Activated T-cell treated with anti-CD3 and anti-CD28 coated beads for 24 hours (primary cell): Measurements from ENCODE around the gene IFNL3.
A peak's percentile ranks its signal among the peaks of the same experiment; 100 is the strongest.
"Not testable (repeated sequence)": the region's sequence is repeated elsewhere in the genome, so short reads cannot be mapped to it uniquely, and the experiment has no call there.

Source experiments
- DNase-seq: peaks from one replicate; pipeline ENCODE4 v3.0.0-alpha.2; 2020; ENCODE audit warnings: low read depth

IFNL3 gene

DNA sequence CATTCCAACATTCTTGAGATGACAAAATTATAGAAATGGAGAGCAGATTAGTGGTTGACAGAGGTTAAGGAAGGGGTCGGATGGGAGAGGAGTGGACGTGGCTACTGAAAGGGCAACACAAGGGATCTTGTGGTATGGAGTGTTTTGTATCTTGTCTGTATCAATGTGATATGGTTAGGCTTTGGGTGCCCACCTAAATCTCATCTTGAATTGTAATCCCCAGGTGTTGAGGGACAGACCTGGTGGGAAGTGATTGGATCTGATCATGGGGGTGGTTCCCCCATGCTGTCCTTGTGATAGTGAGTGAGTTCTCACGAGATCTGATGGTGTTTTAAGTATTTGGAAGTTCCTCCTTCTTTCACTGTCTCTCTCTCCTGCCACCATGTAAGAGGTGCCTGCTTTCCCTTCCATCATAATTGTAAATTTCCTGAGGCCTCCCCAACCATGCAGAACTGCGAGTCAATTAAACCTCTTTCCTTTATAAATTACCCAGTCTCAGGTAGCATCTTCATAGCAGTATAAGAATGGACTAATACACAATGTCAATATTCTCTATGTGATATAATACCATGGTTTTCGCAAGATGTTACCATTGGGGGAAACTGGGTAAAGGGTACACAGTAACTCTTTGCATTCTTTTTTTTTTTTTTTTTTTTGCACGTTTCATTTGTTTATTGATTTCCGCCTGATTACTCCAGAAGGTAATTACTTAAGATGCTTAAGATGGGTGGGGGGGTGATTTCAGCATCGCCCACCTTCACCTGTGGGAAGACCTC lies 8.8 kb upstream of the IFNL3 start:
- DNase-seq: no peak

DNA sequence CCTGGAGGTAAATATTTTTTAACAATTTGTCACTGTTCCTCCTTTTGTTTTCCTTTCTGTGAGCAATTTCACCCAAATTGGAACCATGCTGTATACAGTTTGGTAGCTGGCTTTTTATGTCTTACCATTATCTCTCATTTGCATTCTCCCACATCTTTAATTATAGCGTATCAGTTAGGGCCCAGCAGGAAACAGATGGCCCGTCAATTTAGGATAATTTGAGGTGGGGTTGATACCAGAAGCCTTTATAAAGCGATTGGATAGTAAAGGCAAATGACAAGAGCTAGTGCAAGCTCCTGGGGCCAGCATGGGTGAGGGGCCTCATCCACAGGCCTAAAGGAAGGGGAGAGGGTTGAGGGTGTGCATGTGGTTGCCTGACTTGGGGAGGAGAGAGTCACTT lies 7.7 kb upstream of the IFNL3 start:
- no peak for DNase-seq

DNA sequence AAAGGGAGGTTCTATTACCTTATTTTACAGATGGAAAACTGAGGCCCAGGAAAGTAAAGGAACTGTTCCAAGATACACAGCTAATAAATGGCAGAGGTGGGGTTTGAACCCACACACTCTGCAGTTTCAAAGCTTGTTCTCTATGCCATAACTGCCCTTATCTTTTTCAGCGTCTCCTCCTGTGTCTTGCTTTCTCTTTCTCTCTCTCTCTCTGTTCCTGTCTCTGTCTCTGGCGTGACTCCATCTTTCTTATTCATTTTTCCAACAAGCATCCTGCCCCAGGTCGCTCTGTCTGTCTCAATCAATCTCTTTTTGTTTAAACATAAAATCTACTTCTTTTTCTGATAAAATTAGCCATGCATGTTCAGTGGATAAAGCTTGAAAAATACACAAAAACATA lies 7.0 kb upstream of the IFNL3 start:
- DNase-seq: no peak

DNA sequence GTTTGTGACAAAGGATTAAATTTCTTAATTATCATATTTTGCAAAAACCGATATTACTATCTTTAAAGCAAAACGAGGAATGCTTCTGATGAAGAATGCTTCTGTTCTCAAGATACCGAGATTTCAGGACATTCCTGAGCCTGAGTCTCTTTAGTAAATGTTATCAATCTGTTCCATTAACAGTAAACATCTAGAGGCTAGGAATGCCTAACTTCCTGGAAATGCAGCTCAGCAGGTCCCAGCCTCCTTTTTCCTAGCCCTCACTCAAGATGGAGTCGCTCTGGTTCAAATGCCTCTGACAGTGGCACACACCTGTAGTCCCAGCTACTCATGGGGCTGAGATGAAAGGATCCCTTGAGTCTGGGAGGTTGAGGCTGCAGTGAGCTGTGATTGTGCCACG lies 6.3 kb upstream of the IFNL3 start:
- DNase-seq: no peak

DNA sequence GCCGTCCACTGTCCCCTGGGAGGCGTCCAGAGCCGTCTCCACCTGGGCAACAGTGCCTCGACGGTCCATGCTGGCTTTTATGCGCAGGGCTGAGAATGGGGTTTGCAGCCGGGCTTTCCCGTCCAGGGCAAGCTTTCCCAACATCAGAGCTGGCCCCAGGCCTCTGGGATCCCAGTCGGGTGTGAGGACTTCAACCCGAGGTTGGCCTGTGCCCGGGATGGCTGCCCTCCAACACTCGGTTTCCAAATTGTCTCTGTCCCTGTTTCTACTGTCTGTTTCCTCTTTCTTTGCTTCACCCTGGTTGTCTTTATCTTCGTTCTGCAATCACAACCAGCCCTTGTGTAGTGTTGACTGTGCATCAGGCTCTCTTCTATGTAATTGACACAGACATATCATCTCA lies 4.0 kb upstream of the IFNL3 start, which contains the start of gene IFNL4:
IFNL4 (minus strand) TSS at position 51 of the 400 bp plus-strand sequence.
- DNase-seq: no peak

DNA sequence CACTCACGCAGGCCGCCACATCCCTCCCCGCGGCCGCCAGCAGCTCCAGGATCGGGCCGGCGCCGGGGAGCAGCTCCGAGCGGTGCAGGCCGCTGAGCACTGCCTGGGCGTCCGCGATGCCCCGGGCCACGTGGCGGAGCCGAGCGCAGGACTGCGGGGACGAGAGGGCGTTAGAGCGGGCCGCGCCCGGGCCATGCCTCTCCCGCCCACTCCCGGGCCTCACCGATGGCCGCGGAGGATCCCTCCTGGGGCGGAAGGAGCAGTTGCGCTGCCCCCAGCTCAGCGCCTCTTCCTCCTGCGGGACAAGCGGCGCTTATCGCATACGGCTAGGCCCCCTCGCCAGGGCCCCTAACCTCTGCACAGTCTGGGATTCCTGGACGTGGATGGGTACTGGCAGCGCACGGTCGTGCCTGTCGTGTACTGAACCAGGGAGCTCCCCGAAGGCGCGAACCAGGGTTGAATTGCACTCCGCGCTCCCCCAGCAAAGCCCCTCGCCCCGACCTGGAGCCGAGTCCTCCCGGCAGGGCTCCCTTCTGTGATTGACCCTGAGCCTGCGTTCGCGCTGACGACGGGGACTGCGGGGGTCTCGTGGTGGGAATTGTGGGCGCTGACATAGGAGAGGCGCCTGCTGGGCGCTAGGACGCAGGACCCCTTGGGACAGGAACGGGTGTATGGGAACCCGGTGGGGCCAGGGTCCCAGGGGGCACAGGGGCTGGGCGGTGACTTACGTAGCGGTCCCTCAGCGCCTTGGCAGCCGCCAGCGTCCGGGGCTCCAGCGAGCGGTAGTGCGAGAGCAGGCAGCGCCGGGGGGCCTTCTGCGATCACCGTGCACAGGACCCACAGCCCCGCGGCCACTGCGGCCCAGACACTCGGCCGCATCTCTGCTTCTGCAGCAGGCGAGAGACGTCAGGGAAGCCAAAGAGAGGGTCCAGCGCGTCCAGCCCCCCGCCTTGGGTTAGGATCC lies 3.2 kb upstream of the IFNL3 start:
- no peak for DNase-seq

DNA sequence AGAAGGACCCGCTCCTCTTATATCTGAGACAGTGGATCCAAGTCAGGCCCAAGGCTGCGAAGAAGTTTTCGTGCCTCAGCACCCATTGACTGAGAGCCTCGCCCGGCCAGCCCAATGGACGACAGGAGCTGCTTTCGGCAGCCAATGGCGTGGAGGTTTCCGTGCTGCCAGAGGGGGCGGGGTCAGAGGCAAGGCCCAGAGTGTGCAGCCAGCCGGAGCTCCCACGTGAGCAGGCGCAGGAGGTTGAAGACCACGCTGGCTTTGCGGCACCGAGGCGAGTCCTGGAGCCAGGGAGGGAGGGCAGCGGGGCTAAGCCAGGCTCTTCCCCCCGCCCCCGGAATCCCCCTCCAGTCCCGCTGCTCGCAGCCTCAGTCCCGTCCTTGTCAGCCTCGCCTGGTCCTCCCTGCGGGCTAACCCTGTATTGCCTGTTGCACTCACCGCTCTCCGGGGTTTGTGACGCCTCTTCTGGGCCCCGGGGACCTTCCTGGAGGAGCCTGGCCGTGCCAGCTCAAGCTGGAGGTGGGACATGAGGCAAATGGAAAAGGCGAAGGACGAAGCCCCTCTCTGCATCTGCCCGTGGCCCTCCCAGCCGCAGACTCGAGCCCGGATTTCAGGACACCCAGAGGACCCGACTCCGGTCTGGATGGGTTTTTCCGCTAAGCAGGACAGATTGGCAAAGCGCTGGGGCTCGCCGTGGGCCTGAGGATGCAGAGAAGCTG lies 2.3 kb upstream of the IFNL3 start:
- DNase-seq: peak; percentile 19

DNA sequence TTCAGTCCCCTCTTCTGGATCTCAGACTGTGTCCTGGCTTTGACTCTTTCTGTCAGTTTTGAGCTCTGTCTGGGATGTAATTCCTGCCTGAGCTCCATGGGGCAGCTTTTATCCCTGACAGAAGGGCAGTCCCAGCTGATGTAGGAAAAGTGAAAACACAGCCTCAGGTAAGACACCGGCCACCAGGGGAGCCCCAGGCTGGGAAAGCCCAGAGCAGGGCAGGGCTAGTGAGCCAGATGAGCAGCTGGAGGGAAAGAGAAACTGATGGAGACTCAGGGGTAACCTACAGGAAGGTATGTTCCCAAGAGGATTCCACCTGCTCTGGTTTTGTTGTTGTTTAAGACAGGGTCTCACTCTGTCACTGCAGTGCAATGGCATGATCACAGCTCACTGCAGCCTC lies 360 bp upstream of the IFNL3 start:
- DNase-seq: not testable (repeated sequence)

DNA sequence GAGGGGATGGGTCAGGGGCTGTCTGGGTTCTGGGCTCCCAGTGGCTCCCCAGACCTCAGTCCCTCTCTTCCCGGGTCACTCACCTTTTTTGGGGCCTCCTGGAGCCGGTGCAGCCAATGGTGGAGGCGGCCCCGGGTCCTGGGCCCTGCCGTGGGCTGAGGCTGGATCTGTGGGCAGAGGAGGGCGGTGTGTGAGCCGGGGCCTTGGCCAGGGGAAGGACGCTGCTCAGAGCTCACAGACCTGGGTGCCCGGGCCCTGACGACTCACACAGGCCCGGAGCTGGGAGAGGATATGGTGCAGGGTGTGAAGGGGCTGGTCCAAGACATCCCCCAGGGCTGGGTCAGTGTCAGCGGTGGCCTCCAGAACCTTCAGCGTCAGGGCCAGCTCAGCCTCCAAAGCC lies 1.1 kb downstream of the IFNL3 start:
- DNase-seq: not testable (repeated sequence)

DNA sequence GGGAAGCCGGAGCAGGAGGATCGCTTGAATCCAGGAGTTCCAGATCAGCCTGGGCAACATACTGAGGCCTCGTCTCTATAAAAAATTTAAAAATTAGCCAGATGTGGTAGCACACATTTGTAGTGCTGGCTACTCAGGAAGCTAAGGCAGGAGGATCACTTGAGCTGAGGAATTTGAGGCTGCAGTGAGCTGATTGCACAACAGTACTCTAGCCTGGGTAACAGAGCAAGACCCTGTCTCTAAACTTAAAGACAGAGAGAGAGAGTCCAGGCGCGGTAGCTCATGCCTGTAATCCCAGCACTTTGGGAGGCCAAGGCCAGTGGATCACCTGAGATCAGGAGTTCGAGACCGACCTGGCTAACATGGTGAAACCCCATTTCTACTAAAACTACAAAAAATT lies 4.4 kb downstream of the IFNL3 start:
- no peak for DNase-seq

DNA sequence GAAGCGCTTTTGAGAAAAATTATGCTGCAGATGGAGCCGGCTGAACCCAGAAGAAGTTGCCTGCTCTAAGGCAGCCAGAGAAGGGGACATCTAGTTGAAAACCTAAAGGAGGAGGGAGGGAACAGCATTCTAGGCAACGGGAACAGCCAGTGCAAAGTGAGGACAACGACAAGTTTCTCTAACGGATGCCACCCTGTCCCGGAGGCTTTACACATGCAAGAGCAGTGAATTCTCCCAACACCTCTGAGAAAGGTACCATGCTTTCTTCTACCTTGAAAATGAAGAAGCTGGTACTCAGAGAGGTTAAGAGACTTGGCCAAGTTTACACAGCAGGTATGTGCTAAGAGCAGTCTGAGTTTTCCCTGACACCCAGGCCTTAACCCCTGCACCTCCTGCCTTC lies 5.9 kb downstream of the IFNL3 start:
- no peak for DNase-seq

DNA sequence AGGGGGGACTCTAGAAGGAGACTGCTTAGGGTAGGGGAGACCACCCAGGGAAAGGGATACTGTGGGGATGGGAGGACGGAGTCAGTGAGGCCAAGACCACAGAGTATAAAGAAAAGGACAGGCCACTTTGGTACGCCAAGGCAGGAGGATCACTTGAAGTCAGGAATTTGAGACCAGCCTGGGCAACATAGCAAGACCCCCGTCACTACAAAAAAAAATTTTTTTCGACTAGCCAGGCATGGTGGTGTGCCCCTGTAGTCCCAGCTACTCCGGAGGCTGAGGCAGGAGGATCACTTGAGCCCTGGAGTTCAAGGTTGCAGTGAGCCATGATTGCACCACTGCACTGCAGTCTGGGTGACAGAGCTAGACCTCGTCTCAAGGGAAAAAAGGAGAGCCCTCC lies 6.6 kb downstream of the IFNL3 start:
- no peak for DNase-seq

DNA sequence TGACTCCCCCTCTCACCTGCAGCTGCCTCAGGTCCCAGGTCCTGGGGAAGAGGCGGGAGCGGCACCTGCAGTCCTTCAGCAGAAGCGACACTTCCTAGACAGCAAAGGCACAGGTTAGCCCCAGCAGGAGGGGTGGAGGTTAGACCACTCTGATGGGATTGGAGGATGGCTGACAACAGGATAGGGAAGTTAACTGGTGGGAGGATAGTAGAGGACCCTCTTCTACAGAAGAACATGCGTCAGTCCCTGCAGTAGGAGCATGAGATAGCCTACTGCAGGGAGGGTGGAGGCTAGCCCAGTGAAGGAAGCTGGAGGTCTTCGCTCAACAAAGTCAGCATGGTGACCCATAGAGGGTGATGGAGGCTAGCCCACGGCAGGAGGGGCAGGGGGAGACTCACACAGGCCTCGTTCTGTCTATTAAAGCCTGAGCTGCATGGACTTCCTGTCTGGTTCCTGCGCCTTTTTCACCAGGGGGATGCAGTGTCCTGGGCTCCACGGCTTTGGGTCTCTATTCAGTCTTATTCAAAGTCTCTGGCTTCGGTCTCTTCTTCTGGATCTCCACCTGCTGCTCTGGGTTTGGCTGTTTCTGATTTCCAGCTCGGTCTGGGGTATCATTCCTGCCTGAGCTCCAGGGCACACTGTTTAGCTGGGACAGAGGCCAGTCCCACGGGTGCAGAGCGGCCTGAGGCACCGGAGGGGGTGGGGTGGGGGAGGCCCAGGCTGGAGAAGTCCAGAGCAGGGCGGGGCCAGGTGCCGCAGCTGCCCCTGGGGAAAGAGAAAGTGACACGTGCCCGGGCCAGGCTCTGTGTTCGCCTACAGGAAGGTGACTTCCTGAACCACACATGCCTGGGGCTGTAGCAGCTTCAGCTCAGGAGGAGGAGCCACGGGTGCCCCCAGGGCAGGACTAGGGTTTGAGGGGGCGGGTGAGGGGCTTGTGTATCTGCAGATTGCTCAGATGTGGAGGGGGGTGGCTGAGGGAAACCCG lies 7.3 kb downstream of the IFNL3 start:
- DNase-seq: peak; percentile 27

DNA sequence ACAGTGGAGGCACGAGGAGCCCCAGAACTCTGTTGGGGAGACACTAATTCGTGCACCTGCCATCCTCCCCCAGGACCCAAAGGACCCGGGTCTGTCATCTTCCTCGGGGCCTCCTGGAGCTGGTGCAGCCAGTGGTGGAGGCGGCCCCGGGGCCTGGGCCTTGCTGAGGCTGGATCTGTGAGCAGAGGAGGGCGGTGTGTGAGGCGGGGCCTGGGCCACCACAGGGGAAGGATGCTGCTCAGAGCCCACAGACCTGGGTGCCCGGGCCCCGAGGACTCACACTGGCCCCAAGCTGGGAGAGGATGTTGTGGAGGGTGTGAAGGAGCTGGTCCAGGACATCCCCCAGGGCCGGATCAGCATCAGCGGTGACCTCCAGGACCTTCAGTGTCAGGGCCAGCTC lies 8.3 kb downstream of the IFNL3 start:
- DNase-seq: no peak

DNA sequence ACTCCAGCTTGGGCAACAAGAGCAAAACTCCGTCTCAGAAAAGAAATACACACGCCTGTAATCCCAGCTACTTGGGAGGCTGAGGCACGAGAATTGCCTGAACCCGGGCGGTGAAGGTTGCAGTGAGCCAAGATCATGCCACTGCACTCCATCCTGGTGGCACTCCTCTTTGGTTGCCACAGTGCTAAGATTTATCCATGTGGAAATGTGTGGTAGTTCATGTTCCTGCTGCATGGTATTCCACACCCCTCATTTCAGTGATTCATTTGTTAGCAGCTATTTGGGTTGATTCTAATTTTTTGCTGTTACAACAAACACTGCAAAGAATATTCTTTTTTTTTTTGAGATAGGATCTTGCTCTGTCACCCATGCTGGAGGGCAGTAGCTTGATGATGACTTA lies 12.1 kb downstream of the IFNL3 start:
- no peak for DNase-seq

DNA sequence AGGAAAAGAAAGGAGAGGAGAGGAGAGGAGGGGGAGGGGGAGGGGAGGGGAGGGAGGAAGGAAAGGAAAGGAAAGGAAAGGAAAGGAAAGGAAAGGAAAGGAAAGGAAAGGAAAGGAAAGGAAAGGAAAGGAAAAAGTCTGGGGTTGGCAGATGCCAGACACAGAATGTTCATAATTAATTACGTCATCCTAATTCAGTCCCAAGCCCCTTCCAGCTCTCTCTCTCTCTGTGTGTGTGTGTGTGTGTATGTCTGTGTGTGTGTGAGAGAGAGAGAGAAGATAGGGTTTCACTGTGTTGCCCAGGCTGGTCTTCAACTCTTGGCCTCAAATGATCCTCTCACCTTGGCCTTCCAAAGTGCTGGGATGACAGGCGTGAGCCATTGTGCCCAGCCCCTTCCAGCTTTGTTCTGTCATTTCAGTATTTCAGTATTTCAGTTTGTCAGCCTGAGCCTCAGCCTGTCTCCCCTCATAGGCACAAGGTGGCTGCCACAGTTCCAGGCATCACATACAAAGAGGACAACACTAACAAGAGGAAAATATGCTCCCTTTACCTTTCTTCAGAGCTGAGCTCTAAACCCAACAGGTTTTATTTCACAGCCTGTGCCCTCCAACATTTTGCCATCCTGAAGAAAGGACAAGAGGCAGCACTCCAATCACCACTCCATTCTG lies 14.6 kb downstream of the IFNL3 start:
- no peak for DNase-seq

DNA sequence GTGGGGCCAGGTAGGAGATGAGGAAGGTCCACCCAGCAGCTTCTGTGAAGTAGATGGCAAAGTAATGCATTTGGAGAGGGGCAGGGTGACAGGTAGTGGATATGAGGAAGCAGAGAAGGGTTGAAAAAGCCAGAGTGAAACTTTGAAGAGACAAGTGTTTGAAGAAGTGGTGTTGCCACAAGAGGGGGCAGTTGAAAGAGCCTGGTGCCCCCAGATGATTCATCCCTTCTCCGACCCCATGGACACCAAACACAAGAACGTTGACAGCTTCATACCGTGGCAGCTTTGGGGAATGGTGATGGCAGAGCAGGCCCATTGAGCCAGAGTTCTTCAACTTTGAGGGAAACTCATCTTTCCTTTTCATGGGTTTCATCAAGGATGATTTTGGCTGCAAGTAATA lies 19.9 kb downstream of the IFNL3 start:
- DNase-seq: no peak

DNA sequence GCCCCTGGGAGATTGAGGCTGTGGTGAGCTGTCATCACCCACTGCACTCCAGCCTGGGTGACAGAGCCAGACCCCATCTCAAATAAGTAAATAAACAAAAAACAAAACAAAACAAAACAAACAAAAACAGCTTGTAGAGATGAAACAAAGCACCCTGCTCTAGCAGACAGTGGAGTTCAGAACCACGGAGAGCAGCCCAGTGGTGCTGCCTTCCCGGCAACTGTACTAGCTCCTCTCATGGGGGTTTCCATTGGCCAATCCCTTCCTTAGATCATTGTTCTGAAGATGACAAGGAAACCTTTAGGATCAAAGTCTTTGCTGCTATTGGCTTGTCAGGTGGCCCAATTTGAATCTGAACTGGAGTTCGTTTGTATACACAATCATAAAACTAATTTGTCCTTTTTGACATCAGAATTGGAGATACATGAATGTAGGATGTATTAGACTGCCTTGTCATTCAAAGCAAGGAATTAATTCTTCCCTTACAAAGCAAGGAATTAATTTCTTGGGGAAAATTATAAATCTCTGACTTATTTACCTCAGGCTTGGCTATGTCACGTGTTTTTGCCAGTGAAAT lies 21.0 kb downstream of the IFNL3 start:
- no peak for DNase-seq

DNA sequence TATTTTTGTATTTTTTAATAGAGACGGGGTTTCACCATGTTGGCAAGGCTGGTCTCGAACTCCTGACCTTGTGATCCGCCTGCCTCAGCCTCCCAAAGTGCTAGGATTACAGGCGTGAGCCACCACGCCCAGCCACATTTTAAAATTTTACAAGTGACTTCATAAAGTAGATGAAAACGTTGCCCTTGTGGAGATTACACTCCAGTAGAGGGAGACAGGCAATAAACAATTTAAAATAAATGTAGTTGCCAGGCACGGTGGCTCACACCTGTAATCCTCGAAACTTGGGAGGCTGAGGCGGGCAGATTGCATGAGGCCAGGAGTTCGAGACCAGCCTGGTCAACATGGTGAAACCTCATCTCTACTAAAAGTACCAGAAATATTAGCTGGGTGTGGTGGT lies 25.7 kb downstream of the IFNL3 start:
- not testable (repeated sequence) for DNase-seq
